Aorta (tissue), 5 donors: Measurements from ENCODE around the gene SYNJ2. TPM values are rescaled to one million over a fixed set of nuclear protein-coding genes. Genes with fewer than 3 reads are reported as not detected.

Experiments used
- ATAC-seq: fragments of 200-7000 bp; cut with Tn5 transposase; one replicate; pipeline ENCODE4 v1.9.1; 2022; ENCODE audit warnings: moderate library complexity; ENCODE audit not compliant: low FRiP score
- DNase-seq, 2 donors: peaks; one replicate each; pipeline ENCODE4 v3.0.0-alpha.2; 2020
- H3K27ac ChIP-seq, 2 donors: one replicate each; pipeline ENCODE4 v1.5.1; 2013; ENCODE audit warnings: low read length in 2 of 2, mild to moderate bottlenecking in 2 of 2, moderate library complexity in 2 of 2, control low read depth in 1 of 2, inconsistent platforms in 1 of 2, low read depth in 1 of 2
- H3K27me3 ChIP-seq, 2 donors: one replicate each; pipeline ENCODE4 v1.6.1; 2013; ENCODE audit warnings: control low read depth in 1 of 2, low read length in 1 of 2, mild to moderate bottlenecking in 1 of 2, moderate library complexity in 1 of 2; ENCODE audit not compliant: insufficient read depth in 2 of 2, control insufficient read depth in 1 of 2
- H3K36me3 ChIP-seq, 2 donors: one replicate each; pipeline ENCODE4 v1.6.1; 2013; ENCODE audit warnings: control low read depth in 1 of 2, low read length in 1 of 2, mild to moderate bottlenecking in 1 of 2; ENCODE audit not compliant: insufficient read depth in 2 of 2, control insufficient read depth in 1 of 2
- H3K4me1 ChIP-seq, 2 donors: one replicate each; pipeline ENCODE4 v1.6.1; 2013; ENCODE audit warnings: low read length in 2 of 2, control low read depth in 1 of 2, mild to moderate bottlenecking in 1 of 2, moderate library complexity in 1 of 2; ENCODE audit not compliant: insufficient read depth in 2 of 2, control insufficient read depth in 1 of 2
- H3K4me3 ChIP-seq, 2 donors: one replicate each; pipeline ENCODE4 v1.5.1; 2013; ENCODE audit warnings: low read length in 2 of 2, control low read depth in 1 of 2, mild to moderate bottlenecking in 1 of 2
- H3K9me3 ChIP-seq: one replicate; pipeline ENCODE4 v1.6.1; 2013; ENCODE audit warnings: mild to moderate bottlenecking, low read length; ENCODE audit not compliant: control insufficient read depth
- WGBS, 2 donors: extraction: QIAGEN DNeasy Blood & Tissue Kit; methylation state at CpG; one replicate each; pipeline ENCODE4 v1.1.7; 2013; 5-methylcytosine and 5-hydroxymethylcytosine counted together
- intact Hi-C, 2 donors: fragments of 100-400 bp; cut with DNase I; formaldehyde crosslinking; loops; one replicate each; pipeline versions ENCODE4 v1.14.2 to v1.15.0; 2022
- polyA plus RNA-seq, 2 donors: library from polyadenylated mRNA; stranded (reverse); fragments of 200-250 nt; gene quantifications; one replicate each; pipeline ENCODE4 v1.2.3, GENCODE V29; 2013
- total RNA-seq, 2 donors: library from RNA; stranded (reverse); fragmentation: NEBNext Ultra II Directional; extraction: Animal tissue kit (Norgen Biotek cat#: 25700); gene quantifications; one replicate each; pipeline ENCODE4 v1.2.1, GENCODE V29; 2021
- donor health status: healthy with polysubstance abuse.
- donor health status: Bipolar disorder and iron deficiency.
- donor health status: DM: no; HTN: no; CAD: no.
- donor health status: DM: no; HTN: no; CAD: no.
- donor health status: DM: yes; HTN: yes; CAD: no.

Gene SYNJ2
- total and polyA plus RNA-seq, 4 donors: 8.6 to 38.7 (median 22.4) TPM

- intact Hi-C loops: no loop called here
- no peak for ATAC-seq
Measured at GRCh38 chr6:158103228-158103627, 121.6 kb downstream of the SYNJ2 start.

GRCh38 chr6:158104696-158105095, 123.0 kb downstream of the SYNJ2 start:
- H3K9me3 ChIP-seq: no peaks in the 10 kb centered on the region
- no peak overlapping the region for H3K27ac ChIP-seq
- intact Hi-C loops: no loop called here
- peaks cover 0 to under 1% of the 10 kb centered on the region in 2 donors for H3K36me3 ChIP-seq
- ATAC-seq (no peak), DNase-seq (no peak)
- H3K4me1 ChIP-seq: no peaks in the 10 kb centered on the region
- no peaks in the 10 kb centered on the region for H3K27me3 ChIP-seq
- 85 to 87% methylated on average over 2 of the region's 2 CpGs for WGBS, 2 donors
- H3K4me3 ChIP-seq: no peak overlapping the region

More at GRCh38 chr6:158103228-158103627, 121.6 kb downstream of the SYNJ2 start:
- Histone ChIP-seq H3K27me3 (no peaks in the 10 kb centered on the region), H3K36me3 (no peaks in the 10 kb centered on the region), H3K4me1 (no peaks in the 10 kb centered on the region), H3K27ac (no peak overlapping the region), H3K9me3 (no peaks in the 10 kb centered on the region), H3K4me3 (no peak overlapping the region)
- WGBS, 2 donors: 89 to 90% methylated on average over 4 of the region's 4 CpGs
- no peak for DNase-seq

- Histone ChIP-seq H3K27ac (no peak overlapping the region), H3K36me3 (peaks cover 2 to 10% of the 10 kb centered on the region in 2 donors), H3K4me3 (no peak overlapping the region), H3K27me3 (no peaks in the 10 kb centered on the region), H3K9me3 (no peaks in the 10 kb centered on the region), H3K4me1 (no peaks in the 10 kb centered on the region)
- DNase-seq (no peak), ATAC-seq (no peak)
- WGBS, 2 donors: 70 to 96% methylated on average over 2 of the region's 2 CpGs
- intact Hi-C loops: no loop called here
Measured at GRCh38 chr6:158109748-158110147, 128.1 kb downstream of the SYNJ2 start.

- DNase-seq (no peak), ATAC-seq (no peak)
- Histone ChIP-seq H3K27me3 (no peaks in the 10 kb centered on the region), H3K4me3 (no peak overlapping the region), H3K27ac (no peak overlapping the region), H3K36me3 (peaks cover 2 to 12% of the 10 kb centered on the region in 2 donors), H3K4me1 (no peaks in the 10 kb centered on the region), H3K9me3 (no peaks in the 10 kb centered on the region)
- 80 to 84% methylated on average over 5 of the region's 5 CpGs for WGBS, 2 donors
- intact Hi-C loops: no loop called here
Measured at GRCh38 chr6:158110986-158111385, 129.3 kb downstream of the SYNJ2 start.

GRCh38 chr6:158111987-158112386, 130.3 kb downstream of the SYNJ2 start:
- Histone ChIP-seq H3K4me3 (no peak overlapping the region), H3K9me3 (no peaks in the 10 kb centered on the region), H3K27me3 (no peaks in the 10 kb centered on the region), H3K4me1 (no peaks in the 10 kb centered on the region), H3K27ac (no peak overlapping the region), H3K36me3 (peaks cover 2 to 13% of the 10 kb centered on the region in 2 donors)
- DNase-seq (no peak), ATAC-seq (no peak)
- intact Hi-C loops: no loop called here
- 96 to 99% methylated on average over 5 of the region's 5 CpGs for WGBS, 2 donors

- ATAC-seq (no peak), DNase-seq (no peak)
- Histone ChIP-seq H3K36me3 (peaks cover 4 to 13% of the 10 kb centered on the region in 2 donors), H3K9me3 (no peaks in the 10 kb centered on the region), H3K27me3 (no peaks in the 10 kb centered on the region), H3K4me1 (no peaks in the 10 kb centered on the region), H3K27ac (no peak overlapping the region), H3K4me3 (no peak overlapping the region)
- intact Hi-C loops: no loop called here
Measured at GRCh38 chr6:158113802-158114201, 132.1 kb downstream of the SYNJ2 start.

GRCh38 chr6:158115102-158115501, 133.4 kb downstream of the SYNJ2 start:
- Histone ChIP-seq H3K27ac (no peak overlapping the region), H3K27me3 (no peaks in the 10 kb centered on the region), H3K9me3 (no peaks in the 10 kb centered on the region), H3K4me1 (no peaks in the 10 kb centered on the region), H3K36me3 (peaks cover 4 to 10% of the 10 kb centered on the region in 2 donors), H3K4me3 (no peak overlapping the region)
- WGBS, 2 donors: 96% methylated on average over 4 of the region's 4 CpGs
- DNase-seq (no peak), ATAC-seq (no peak)
- intact Hi-C loops: no loop called here

- WGBS, 2 donors: 94 to 95% methylated on average over 6 of the region's 6 CpGs
- Histone ChIP-seq H3K36me3 (peaks cover 4 to 10% of the 10 kb centered on the region in 2 donors), H3K27ac (no peak overlapping the region), H3K9me3 (no peaks in the 10 kb centered on the region), H3K27me3 (no peaks in the 10 kb centered on the region), H3K4me3 (no peak overlapping the region), H3K4me1 (no peaks in the 10 kb centered on the region)
- DNase-seq (peak in 1 of 2 donors; percentile 21), ATAC-seq (no peak)
- intact Hi-C loops: no loop called here
Measured at GRCh38 chr6:158115508-158115907, 133.8 kb downstream of the SYNJ2 start.

- intact Hi-C loops: no loop called here
- H3K9me3 ChIP-seq: no peaks in the 10 kb centered on the region
- 95 to 97% methylated on average over 3 of the region's 3 CpGs for WGBS, 2 donors
Measured at GRCh38 chr6:158118886-158119285, 137.2 kb downstream of the SYNJ2 start.

More at GRCh38 chr6:158118886-158119285, 137.2 kb downstream of the SYNJ2 start:
- no peaks in the 10 kb centered on the region for H3K27me3 ChIP-seq
- DNase-seq (no peak), ATAC-seq (no peak)
- peaks cover 2 to 3% of the 10 kb centered on the region in 2 donors for H3K36me3 ChIP-seq
- H3K27ac ChIP-seq: no peak overlapping the region
- no peak overlapping the region for H3K4me3 ChIP-seq
- no peaks in the 10 kb centered on the region for H3K4me1 ChIP-seq
